Hepatocyte (in vitro differentiated cells): ENCODE measurements around the gene MRGPRF.

ENCODE experiments used
- CTCF ChIP-seq: fragments of 200-600 bp; sonication (generic); IDR thresholded peaks from 2 replicates; pipeline ENCODE4 v1.5.1; 2016; ENCODE audit warnings: antibody characterized with exemption, mild to moderate bottlenecking; ENCODE audit not compliant: poor library complexity
- EZH2 ChIP-seq: fragments of 200-600 bp; sonication (generic); IDR thresholded peaks from 2 replicates; pipeline ENCODE4 v1.6.1; 2016; ENCODE audit warnings: antibody characterized with exemption, mild to moderate bottlenecking, borderline replicate concordance
- EZH2phosphoT487 ChIP-seq: fragments of 200-600 bp; sonication (generic); IDR thresholded peaks from one replicate; pipeline ENCODE4 v1.6.1; 2018; ENCODE audit warnings: antibody characterized with exemption, mild to moderate bottlenecking, low read depth, moderate library complexity; ENCODE audit not compliant: unreplicated experiment, severe bottlenecking

- TF ChIP-seq CTCF: no peak
- TF ChIP-seq EZH2: no peak
- TF ChIP-seq EZH2phosphoT487: no peak
Measured at GRCh38 chr11:69035946-69036340, 22.9 kb upstream of the MRGPRF start.
